K562 treated with DMSO at 1 percent for 12 hours (cell line): Measurements from ENCODE around the gene RXRA. TPM values are rescaled to one million over a fixed set of nuclear protein-coding genes. Genes with fewer than 3 reads are reported as not detected.

Source experiments
- total RNA-seq: library from RNA; unstranded; fragments of 300-600 nt; gene quantifications from 2 replicates; pipeline ENCODE4 v1.2.3, GENCODE V29; 2022; ENCODE audit not compliant: insufficient read depth

Gene RXRA
- 10.5 and 15.2 TPM in 2 replicates for total RNA-seq

GRCh38 chr9:134325813-134326723 is at the start of gene RXRA:
TSS of gene RXRA (plus strand) at chr9:134326455. CDS start at chr9:134326632, 177 bp downstream.

Other genes with a start within 250 kb of the RXRA start
- gene WDR5, start 190.4 kb upstream of the RXRA start, total RNA-seq = 22.9 and 41.2 TPM in 2 replicates
- not detected in 2 replicates for gene RNU6ATAC, start 161.9 kb upstream of the RXRA start, total RNA-seq